OCI-LY7 (cell line): ENCODE measurements around the gene ZFP42.

Source experiments
- CTCF ChIP-seq: fragments of 200-600 bp; sonication (generic); conservative IDR thresholded peaks from 2 replicates; pipeline ENCODE4 v1.5.1; 2014; ENCODE audit warnings: mild to moderate bottlenecking, antibody characterized with exemption, low read length, moderate library complexity, mixed read lengths
- EZH2phosphoT487 ChIP-seq: fragments of 200-600 bp; sonication (generic); IDR thresholded peaks from 2 replicates; pipeline ENCODE4 v1.6.1; 2018; ENCODE audit warnings: low read depth, borderline replicate concordance, mild to moderate bottlenecking, mixed run types, antibody characterized with exemption, low read length, moderate library complexity, mixed read lengths

- no peak for TF ChIP-seq EZH2phosphoT487
- no peak for TF ChIP-seq CTCF
Observed at GRCh38 chr4:188046657-188047056, 51.1 kb downstream of the ZFP42 start.
